Stimulated activated naive B cell treated with anti-CD40 and anti-IgM and Interleukin-4, amounts not matched to agents 10 μg/mL and 1 μg/mL and 100 μg/mL, for 72 hours (primary cell): ENCODE data around the gene CCDC17.
A peak's percentile ranks its signal among the peaks of the same experiment; 100 is the strongest.

Experiments used
- ATAC-seq, 2 donors: fragments of 150-1000 bp; cut with Tn5 transposase; replicated peaks; 2 replicates each; pipeline ENCODE4 v1.10.0; 2021; ENCODE audit warnings: moderate library complexity in 1 of 2
- DNase-seq: peaks from one replicate; pipeline ENCODE4 v3.0.0; 2021
- H3K27ac Mint-ChIP-seq: one replicate; pipeline ENCODE4 v1.8.0; 2022; ENCODE audit warnings: mild to moderate bottlenecking, mixed read lengths
- H3K27me3 Mint-ChIP-seq, 2 donors: one replicate each; pipeline ENCODE4 v1.8.0; 2022; ENCODE audit warnings: mixed read lengths in 2 of 2
- H3K36me3 Mint-ChIP-seq, 2 donors: one replicate each; pipeline ENCODE4 v1.8.0; 2022; ENCODE audit warnings: mixed read lengths in 2 of 2, mild to moderate bottlenecking in 1 of 2
- H3K4me1 Mint-ChIP-seq, 2 donors: one replicate each; pipeline ENCODE4 v1.8.0; 2022; ENCODE audit warnings: mixed read lengths in 2 of 2, mild to moderate bottlenecking in 1 of 2
- H3K4me3 Mint-ChIP-seq, 2 donors: one replicate each; pipeline ENCODE4 v1.8.0; 2022; ENCODE audit warnings: mild to moderate bottlenecking in 2 of 2, mixed read lengths in 2 of 2, moderate library complexity in 1 of 2
- H3K9me3 Mint-ChIP-seq, 2 donors: one replicate each; pipeline ENCODE4 v1.8.0; 2022; ENCODE audit warnings: mixed read lengths in 2 of 2, mild to moderate bottlenecking in 1 of 2

The CCDC17 gene

GRCh38 chr1:45583666-45584350 lies 40.0 kb downstream of the CCDC17 start, which contains the start of gene NASP:
NASP (plus strand) TSS chr1:45584041; CDS start chr1:45584147, 106 bp downstream.
- H3K27ac Mint-ChIP-seq = peak within 1 kb of the TSS; percentile 100
- H3K36me3 Mint-ChIP-seq = peaks cover 0 to 16% of the 10 kb centered on the region in 2 donors
- no peaks in the 10 kb centered on the region for H3K9me3 Mint-ChIP-seq
- DNase-seq (peak; percentile 88), ATAC-seq (peak; percentile 67 to 74)
- peak within 1 kb of the TSS; percentile 92 to 100 for H3K4me3 Mint-ChIP-seq
- peaks cover 22 to 47% of the 10 kb centered on the region in 2 donors for H3K4me1 Mint-ChIP-seq
- H3K27me3 Mint-ChIP-seq = no peaks in the 10 kb centered on the region

- Mint-ChIP-seq H3K27ac (peak overlapping the region; percentile 100), H3K36me3 (peaks cover 0 to 16% of the 10 kb centered on the region in 2 donors), H3K9me3 (no peaks in the 10 kb centered on the region), H3K4me1 (peaks cover 22 to 44% of the 10 kb centered on the region in 2 donors), H3K27me3 (no peaks in the 10 kb centered on the region), H3K4me3 (peak overlapping the region; percentile 92 to 100)
- peak; percentile 94 for DNase-seq
- ATAC-seq = peak; percentile 82 to 88
Measured at GRCh38 chr1:45583264-45583665, 40.6 kb downstream of the CCDC17 start.

GRCh38 chr1:45574105-45574626 lies 49.7 kb downstream of the CCDC17 start:
- Mint-ChIP-seq H3K36me3 (peaks cover 13 to 19% of the 10 kb centered on the region in 2 donors), H3K4me3 (no peak overlapping the region), H3K4me1 (peaks cover 8 to 16% of the 10 kb centered on the region in 2 donors), H3K27me3 (no peaks in the 10 kb centered on the region), H3K27ac (no peak overlapping the region), H3K9me3 (no peaks in the 10 kb centered on the region)
- ATAC-seq (no peak), DNase-seq (no peak)

- Mint-ChIP-seq H3K4me3 (no peak overlapping the region), H3K27ac (no peak overlapping the region), H3K36me3 (peaks cover 16 to 23% of the 10 kb centered on the region in 2 donors), H3K27me3 (no peaks in the 10 kb centered on the region), H3K9me3 (no peaks in the 10 kb centered on the region), H3K4me1 (peaks cover 10 to 18% of the 10 kb centered on the region in 2 donors)
- DNase-seq (no peak), ATAC-seq (no peak)
Measured at GRCh38 chr1:45573231-45573804, 50.5 kb downstream of the CCDC17 start.

- Mint-ChIP-seq H3K27ac (no peak overlapping the region), H3K4me3 (no peak overlapping the region), H3K36me3 (peaks cover 27 to 38% of the 10 kb centered on the region in 2 donors), H3K4me1 (peaks cover 16 to 22% of the 10 kb centered on the region in 2 donors), H3K27me3 (no peaks in the 10 kb centered on the region), H3K9me3 (no peaks in the 10 kb centered on the region)
- ATAC-seq (no peak), DNase-seq (no peak)
Measured at GRCh38 chr1:45570631-45571030, 53.2 kb downstream of the CCDC17 start.
